GDM1 (cell line): ENCODE data around the gene PKN1.
A peak's percentile ranks its signal among the peaks of the same experiment; 100 is the strongest.
"Not testable (repeated sequence)": the region's sequence is repeated elsewhere in the genome, so short reads cannot be mapped to it uniquely, and the experiment has no call there.

Experiments used
- DNase-seq: peaks from one replicate; lab custom pipeline; 2025; lab: John Stamatoyannopoulos, UW

The PKN1 gene

DNA sequence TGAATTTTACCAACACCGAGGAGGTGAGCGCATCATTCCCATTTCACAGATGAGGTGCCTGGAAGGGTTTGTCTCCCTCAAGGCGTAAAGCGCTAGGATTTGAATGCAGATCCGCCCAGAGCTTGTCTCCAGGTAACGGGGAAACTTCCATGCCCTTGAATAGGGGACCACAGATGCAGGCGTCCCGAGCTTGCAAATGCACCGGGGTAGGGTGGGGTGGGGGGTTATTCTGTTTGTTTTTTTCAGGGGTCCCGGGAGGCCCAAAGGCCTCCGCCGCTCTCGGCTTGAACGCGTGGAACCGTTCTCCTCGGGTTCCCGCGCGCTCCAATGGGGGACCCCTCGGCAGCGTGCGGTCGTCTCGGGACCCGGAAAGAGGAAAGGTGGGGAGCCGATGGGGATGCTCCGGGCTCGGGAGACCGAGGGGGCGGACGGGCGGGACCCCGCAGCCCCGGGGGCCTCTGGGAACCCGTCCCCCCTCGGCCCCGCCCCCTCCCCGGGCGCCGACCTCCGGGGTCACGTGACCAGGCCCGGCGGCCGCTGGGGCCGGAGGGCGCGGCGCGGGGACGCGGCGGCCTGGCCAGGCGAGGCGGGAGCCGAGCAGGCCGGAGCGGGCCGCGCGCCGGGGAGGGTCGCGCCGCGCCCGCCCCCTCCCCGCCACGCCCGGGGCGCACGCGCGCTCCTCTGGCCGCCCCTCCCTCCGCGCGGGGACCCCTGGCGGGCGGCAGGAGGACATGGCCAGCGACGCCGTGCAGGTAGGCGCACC lies at the start of gene PKN1:
Gene PKN1, plus strand, starts transcription at position 516 of the 763 bp plus-strand sequence. Its CDS starts 216 bp downstream, at position 732.
- peak; percentile 51 for DNase-seq

DNA sequence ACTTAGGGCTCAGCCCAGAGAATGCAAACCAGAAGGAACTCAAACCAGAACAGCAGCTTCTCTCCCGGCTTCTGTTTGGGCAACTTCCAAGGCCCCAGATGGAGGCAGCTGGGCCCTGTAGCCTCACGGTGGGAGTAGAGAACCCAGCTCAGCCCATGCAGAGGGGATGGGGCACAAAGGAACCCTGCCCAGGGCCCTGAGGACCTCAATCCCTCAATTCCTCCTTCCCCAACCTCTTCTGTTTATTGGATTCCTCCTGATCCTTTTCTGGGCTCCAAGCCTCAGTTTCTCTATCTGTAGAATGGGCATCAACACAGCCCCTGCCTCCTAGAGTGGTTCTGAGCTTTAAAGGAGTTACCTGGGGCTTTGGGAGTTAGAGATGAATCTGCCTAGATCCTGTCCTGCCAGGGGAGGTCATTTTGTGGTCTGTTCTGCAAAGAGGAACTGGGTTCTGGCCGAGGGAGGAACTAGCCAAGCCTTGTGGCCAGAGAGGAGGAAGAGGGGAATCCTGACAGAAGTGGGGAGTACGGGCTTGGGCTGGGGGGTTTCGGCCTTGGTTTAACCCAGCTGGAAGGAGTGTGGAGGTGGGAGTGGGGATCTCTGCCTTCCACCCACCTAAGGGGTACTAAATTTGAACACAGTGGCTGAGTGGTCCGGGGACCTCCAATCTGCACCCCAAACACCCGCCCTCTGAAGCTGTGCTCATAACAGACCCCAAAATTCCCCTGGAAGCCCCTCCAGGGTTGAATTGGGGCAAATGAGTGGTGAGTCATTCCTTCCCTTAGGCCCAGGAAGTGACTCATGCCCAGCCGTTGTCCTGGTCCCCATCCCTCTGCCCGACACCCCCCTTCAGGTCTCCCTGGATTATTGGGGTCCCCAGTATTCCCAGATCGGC lies 49.2 kb upstream of the PKN1 start:
- DNase-seq: peak; percentile 16

DNA sequence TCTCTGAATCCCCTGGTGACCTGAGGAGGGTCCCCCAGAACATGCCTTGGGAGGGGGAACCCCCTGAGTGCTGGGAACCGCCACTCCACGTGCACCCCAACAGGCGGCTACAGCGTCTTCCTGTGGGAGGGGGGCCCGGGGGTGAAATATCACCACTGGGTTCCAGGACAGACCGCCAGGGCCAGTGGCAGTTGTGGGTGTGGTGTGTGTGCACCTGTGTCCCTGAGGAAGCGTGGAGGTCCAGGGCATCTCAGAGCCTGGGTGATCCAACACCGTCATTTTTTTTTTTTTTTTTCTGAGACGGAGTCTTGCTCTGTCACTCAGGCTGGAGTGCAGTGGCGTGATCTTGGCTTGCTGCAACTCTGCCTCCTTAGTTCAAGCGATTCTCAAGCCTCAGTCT lies 47.6 kb upstream of the PKN1 start:
- no peak for DNase-seq

DNA sequence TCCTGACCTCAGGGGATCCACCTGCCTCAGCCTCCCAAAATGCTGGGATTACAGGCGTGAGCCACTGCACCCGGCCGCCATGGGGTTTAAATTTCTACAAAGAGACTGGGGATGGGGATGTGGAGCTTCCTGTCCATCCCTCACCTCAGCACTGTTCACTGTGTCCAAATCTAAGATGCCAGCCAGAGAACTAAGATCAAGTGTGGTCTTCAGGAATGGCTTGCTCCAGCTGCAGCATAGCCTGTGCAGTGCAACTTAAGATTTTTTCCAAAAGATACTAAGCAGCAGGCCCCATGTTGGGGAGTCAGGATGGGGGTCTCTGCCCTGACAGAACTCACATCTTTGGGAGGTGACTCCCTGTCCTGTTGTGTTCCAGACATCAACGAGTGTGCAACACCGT lies 42.6 kb upstream of the PKN1 start:
- no peak for DNase-seq

DNA sequence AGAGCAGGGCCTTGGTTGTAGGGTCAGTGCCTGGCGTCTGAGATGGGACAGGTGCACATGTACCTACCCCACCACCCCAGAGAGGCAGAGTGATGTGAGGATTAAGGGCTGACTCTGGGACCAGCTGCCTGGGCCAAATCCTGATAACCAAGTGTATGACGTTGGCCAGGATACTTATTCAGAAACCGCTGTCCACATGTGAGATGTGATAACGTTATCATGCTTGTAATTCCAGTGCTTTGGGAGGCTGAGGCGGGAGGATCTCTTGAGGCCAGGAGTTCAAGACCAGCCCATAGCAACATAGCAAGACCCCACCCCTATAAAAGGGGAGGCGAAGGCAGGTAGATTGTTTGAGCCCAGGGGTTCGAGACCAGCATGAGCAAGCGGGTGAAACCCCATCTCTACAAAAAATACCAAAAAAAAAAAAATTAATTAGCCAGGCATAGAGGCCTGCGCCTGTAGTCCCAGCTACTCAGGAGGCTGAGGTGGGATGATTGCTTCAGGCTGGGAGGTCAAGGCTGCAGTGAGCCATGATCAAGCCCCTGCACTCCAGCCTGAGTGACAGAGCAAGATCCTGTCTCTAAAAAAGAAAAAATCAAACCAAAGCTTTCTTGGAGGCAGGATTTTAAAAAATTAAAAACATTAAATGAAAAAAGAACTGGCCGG lies 41.8 kb upstream of the PKN1 start:
- DNase-seq: no peak

DNA sequence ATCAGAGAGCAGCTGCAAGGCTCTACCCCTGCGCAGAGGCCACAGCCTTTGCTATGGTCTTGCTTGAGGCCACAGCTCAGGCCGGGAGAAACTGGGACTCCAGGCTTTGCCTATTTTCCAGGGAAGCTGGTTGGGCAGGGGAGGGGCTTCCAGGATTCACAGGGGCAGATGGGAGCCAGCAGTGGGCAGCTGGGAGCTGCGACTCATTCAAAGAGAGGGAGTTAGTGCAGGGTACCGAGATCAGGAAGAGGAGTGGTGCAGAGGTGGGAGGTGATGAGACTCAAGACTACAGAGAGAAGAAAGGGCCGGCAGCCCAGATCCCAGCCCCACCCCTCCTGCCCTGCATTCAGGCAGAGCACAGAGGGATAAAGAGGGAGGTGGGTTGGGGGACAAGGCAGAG lies 39.8 kb upstream of the PKN1 start:
- no peak for DNase-seq

DNA sequence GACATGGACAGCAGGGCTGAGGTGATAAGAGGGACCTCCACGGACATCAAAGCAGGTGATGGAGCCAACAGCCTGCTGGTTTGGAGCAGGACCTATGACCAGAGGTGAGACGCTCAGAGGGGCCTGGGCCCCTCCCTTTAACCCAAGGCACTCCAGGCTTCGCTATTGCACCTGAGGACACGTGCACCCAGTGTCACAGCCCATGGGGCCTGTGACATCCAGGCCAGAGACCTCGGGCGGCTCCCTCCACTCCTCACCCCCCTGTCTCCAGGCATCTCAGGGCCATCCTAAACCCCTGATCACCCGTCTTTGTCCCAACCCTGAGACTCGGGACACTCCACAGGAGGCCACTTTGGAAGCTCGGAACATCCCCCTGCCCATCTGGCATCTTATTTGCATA lies 38.9 kb upstream of the PKN1 start:
- no peak for DNase-seq

DNA sequence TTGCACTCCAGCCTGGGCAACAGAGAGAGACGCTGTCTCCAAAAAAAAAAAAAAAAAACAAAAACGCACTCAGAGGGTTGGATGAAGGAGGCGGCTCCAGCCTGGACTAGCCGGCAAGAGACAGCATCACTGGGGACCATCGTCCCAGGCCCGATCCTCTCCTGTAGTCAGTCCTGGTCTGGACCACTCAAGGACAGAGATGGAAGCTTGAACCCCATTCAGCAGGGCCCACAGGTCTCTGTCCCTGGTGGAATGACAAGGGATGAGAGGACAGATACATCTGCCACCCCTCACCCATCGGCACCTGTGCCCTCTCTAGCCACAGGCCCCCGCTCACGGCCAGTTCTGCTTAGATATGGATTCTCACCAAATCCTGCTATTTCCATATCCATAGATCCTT lies 37.8 kb upstream of the PKN1 start:
- no peak for DNase-seq

DNA sequence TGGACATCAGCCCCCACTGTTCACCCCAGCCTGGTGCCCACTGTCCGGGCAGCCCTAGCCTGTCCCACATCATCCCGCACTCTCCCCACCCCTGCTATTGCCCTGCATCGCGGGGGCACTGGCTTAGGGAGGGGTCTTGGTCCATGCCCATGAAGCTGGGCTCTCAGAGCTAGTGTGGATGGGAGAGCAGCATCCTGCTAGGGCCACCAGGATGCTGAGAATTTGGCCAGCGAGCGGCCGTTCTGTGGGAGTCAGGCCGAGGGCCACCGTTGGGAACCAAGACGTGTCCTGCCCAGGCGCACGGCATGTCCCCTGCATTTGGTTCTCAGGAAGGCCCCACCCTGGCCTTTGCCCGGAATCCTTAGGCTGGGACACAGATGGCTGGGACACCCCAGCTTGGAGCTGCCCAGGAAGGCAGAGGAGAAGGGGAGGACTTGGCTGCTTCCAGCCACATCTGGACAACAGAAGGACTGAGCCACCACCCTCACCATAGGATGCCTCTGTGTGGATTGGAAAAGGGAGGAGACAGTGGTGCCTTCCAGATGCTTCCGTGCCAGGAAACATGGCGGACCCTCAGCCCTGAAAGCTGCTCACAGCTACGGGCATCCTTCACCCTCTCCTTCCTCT lies 37.3 kb upstream of the PKN1 start:
- DNase-seq: no peak

DNA sequence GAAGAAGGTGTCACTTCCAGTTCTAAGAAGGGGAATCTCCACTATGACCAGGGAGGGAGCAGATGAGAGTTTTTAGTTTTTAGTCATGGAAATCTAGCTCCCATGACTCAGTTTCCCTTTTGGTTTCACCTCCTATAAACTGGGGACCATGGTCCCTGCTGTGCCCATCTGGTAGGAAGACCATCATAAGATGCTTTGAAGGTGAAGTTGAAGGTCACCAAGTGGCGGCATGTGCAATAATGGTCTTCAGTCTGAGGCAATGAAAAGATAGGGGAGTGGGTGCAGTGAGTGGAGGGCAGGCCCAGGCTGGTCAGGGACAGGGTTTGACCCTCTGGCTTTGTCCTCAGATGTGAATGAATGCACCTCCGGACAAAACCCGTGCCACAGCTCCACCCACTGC lies 36.4 kb upstream of the PKN1 start:
- DNase-seq: not testable (repeated sequence)

DNA sequence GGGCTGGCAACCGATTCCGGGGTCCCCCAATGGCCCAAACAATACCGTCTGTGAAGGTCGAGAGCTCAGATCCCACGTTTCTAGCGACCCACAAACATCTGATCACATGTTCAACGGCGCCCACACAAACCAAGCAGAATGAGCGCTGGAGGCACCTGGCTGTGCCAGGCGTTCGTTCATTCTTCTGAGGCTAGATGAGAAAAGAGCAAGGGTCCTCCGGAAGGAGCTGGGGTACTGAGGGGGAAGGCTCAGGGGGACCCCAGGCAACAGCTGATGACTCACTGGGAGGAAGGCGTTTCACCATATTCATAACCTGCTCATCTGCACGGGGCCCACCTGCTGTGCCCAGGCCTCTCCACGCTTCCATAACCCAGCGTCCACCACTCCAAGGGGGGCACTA lies 35.9 kb upstream of the PKN1 start:
- not testable (repeated sequence) for DNase-seq

DNA sequence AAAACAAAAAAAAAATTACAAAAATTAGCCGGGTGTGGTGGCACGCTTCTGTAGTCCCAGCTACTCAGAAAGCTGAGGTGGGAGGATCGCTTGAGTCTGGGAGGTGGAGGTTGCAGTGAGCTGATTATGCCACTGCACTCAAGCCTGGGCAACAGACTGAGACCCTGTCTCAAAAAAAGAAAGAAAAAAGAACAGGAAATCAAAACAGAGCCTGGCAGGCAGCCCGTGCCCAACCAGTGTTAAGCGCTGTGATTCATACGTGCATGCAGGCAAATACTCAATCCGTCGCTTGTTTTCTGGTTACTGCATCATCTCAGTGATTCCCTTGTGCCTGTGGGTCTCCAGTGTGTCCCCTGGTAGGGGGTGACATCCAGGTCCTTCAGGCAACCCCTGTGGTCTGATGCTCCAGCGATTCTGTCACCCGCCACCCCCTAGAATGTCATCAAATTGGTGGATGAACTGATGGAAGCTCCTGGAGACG lies 32.1 kb upstream of the PKN1 start:
- no peak for DNase-seq

DNA sequence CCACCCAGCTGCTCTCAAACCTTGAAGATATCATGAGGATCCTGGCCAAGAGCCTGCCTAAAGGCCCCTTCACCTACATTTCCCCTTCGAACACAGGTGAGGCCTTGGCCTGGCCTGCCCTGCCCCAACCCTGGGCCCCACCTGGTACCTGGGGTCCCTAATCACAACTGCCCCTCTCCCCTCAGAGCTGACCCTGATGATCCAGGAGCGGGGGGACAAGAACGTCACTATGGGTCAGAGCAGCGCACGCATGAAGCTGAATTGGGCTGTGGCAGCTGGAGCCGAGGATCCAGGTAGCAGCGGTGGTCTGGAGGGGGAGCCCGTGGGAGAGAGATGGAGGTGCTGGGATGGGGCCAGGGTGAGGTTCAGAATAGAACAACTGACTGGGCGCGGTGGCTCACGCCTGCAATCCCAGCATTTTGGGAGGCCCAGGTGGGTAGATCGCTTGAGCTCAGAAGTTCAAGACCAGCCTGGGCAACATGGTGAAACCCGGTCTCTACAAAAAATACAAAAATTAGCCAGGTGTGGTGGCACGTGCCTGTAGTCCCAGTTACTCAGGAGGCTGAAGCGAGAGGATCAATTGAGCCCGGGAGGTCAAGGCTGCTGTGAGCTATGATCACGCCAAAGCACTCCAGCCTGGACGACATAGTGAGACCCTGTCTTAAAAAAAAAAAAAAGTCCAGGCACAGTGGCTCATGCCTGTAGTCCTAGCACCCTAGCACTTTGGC lies 31.5 kb upstream of the PKN1 start:
- no peak for DNase-seq

DNA sequence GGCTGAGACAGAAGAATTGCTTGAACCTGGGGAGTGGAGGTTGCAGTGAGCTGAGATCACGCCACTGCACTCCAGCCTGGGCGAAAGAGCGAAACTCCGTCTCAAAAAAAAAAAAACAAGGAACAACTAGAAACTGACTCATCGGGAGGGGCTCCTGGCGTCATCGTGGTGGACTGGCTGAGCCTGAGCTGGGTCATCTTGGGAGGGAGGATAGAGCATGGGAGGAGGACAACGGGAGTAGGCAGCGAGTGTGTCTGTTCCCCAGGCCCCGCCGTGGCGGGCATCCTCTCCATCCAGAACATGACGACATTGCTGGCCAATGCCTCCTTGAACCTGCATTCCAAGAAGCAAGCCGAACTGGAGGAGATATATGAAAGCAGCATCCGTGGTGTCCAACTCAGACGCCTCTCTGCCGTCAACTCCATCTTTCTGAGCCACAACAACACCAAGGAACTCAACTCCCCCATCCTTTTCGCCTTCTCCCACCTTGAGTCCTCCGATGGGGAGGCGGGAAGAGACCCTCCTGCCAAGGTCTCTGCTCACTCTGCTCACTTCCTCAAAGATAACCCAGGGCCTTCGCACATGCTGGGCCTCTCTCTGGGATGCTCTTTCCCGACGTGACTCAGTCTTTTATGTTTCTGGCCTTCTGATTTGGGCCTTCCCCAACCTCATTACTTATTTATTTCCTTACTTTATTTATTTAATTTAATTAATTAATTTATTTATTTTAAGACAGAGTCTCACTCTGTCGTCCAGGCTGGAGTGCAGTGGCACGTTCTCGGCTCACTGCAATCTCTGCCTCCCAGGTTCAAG lies 30.6 kb upstream of the PKN1 start:
- no peak for DNase-seq

DNA sequence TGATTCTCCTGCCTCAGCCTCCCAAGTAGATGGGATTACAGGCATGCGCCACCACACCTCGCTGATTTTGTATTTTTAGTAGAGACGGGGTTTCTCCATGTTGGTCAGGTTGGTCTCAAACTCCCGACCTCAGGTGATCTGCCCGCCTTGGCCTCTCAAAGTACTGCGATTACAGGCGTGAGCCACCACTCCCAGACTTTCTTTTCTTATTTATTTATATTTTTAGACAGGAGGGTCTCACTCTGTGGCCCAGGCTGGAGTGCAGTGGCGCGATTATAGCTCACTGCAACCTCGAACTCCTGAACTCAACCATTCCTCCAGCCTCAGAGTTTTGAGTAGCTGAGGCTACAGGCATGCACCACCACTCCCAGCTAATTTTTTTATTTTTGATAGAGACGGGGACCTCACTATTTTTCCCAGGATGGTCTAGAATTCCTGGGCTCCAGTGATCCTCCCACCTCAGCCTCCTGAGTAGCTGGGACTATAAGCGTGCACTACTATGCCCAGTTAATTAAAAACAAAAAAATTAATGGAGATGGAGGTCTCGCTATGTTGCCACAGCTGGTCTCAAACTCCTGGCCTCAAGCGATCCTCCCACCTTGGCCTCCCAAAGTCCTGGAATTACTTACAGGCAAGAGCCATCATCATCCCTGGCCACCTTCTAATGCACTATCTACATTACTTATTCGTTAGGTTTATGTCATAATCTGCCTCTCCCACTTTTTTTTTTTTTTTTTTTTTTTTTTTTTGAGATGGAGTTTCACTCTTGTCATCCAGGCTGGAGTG lies 29.8 kb upstream of the PKN1 start:
- DNase-seq: not testable (repeated sequence)

DNA sequence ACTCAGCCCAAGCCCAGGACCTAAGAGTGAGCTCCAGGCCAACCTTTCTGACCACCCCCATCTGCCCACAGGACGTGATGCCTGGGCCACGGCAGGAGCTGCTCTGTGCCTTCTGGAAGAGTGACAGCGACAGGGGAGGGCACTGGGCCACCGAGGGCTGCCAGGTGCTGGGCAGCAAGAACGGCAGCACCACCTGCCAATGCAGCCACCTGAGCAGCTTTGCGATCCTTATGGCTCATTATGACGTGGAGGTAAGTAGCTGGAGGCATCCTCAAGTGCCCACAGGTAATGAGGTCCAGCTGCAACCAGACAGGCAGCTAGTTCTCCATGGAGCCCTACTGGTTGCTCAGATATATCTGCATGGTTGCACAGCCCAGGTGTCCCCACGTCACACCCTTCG lies 28.8 kb upstream of the PKN1 start:
- DNase-seq: no peak

DNA sequence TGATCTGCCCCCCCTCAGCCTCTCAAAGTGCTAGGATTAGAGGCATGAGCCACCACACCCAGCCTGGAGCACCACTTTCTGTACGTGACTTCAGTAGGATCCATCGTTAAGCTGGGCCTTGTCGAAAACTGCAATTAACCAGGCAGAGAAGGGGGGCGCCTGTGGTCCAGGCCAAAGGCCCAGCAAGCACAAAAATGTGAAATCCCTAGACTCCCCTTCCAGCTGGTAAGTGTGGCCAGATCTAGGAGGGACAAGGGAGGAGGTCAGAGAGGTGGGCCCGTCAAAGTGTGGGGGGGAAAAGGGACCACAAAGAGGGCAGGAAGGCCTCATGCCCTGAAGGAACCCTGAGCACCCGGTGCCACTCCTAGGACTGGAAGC lies 27.7 kb upstream of the PKN1 start:
- no peak for DNase-seq

DNA sequence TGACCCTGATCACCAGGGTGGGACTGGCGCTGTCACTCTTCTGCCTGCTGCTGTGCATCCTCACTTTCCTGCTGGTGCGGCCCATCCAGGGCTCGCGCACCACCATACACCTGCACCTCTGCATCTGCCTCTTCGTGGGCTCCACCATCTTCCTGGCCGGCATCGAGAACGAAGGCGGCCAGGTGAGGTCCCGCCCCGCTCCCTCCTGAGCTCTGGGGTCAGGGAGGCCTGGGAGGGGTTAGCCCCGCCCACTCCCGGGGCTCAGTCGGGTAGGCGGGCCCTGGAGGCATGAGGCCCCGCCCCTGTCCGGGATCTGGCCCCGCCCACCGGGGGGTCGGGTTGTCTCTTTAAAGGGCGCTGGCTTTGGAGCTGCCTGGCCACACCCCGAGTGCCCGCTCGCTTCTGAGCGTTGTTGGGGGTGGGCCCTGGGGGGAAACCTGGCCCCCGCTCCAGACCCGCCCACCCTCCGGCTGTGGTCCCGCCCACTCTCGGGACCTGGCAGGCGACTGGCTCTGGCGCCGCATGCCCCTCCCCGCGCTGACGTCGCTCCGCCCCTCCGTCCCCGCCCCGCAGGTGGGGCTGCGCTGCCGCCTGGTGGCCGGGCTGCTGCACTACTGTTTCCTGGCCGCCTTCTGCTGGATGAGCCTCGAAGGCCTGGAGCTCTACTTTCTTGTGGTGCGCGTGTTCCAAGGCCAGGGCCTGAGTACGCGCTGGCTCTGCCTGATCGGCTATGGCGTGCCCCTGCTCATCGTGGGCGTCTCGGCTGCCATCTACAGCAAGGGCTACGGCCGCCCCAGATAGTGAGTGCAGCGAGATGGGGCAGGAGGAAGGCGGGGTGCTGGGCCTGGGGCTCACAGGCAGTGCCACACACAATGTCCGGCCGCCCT lies 27.1 kb upstream of the PKN1 start:
- peak; percentile 91 for DNase-seq
